SU-DHL-6 (cell line): ENCODE results near the gene ITIH4.

Source experiments
- CTCF ChIP-seq: fragments of 200-600 bp; sonication (generic); IDR thresholded peaks from one replicate; pipeline ENCODE4 v1.5.1; 2017; ENCODE audit warnings: antibody characterized with exemption, mild to moderate bottlenecking, low read length, moderate library complexity; ENCODE audit not compliant: insufficient read depth, poor library complexity, severe bottlenecking
- EZH2phosphoT487 ChIP-seq: fragments of 200-600 bp; sonication (generic), shearing (Covaris generic); conservative IDR thresholded peaks from 2 replicates; pipeline ENCODE4 v1.6.1; 2018; ENCODE audit warnings: mild to moderate bottlenecking, antibody characterized with exemption, low read length, moderate library complexity, mixed read lengths

GRCh38 chr3:52796411-52796810, 34.1 kb downstream of the ITIH4 start:
- TF ChIP-seq CTCF, result no peak
- TF ChIP-seq EZH2phosphoT487, result no peak
